Measurements from ENCODE around the gene EIF2S2.

EIF2S2 gene

GRCh38 chr20:34091637-34092200 is 20.3 kb downstream of the EIF2S2 start:
- DNase-seq (ENCODE audit: extremely low spot score, insufficient read length, low read depth) (no peak), FAIRE-seq (no peak)

- no peak for FAIRE-seq
- DNase-seq (ENCODE audit: extremely low spot score, insufficient read length, low read depth): no peak
Observed at GRCh38 chr20:34090645-34091044, 21.4 kb downstream of the EIF2S2 start.

GRCh38 chr20:34089655-34090345 is 22.2 kb downstream of the EIF2S2 start:
- no peak for FAIRE-seq

GRCh38 chr20:34089175-34089479 is 22.9 kb downstream of the EIF2S2 start:
- DNase-seq (ENCODE audit: extremely low spot score, insufficient read length, low read depth): no peak
- no peak for FAIRE-seq

More at GRCh38 chr20:34089655-34090345, 22.2 kb downstream of the EIF2S2 start:
- no peak for DNase-seq (ENCODE audit: extremely low spot score, insufficient read length, low read depth)

GRCh38 chr20:34088305-34089174 is 23.5 kb downstream of the EIF2S2 start:
- no peak for FAIRE-seq

GRCh38 chr20:34085544-34086040 is 26.5 kb downstream of the EIF2S2 start:
- DNase-seq (ENCODE audit: extremely low spot score, insufficient read length, low read depth): no peak
- no peak for FAIRE-seq

More at GRCh38 chr20:34088305-34089174, 23.5 kb downstream of the EIF2S2 start:
- DNase-seq (ENCODE audit: extremely low spot score, insufficient read length, low read depth): no peak

- DNase-seq (ENCODE audit: extremely low spot score, insufficient read length, low read depth) (no peak), FAIRE-seq (no peak)
Observed at GRCh38 chr20:34084227-34084923, 27.7 kb downstream of the EIF2S2 start.

- no peak for DNase-seq (ENCODE audit: extremely low spot score, insufficient read length, low read depth)
- no peak for FAIRE-seq
Observed at GRCh38 chr20:34083781-34084180, 28.3 kb downstream of the EIF2S2 start.

GRCh38 chr20:34083137-34083536 is 28.9 kb downstream of the EIF2S2 start:
- no peak for FAIRE-seq
- DNase-seq (ENCODE audit: extremely low spot score, insufficient read length, low read depth): no peak

GRCh38 chr20:34082232-34082887 is 29.7 kb downstream of the EIF2S2 start:
- no peak for DNase-seq (ENCODE audit: extremely low spot score, insufficient read length, low read depth)

GRCh38 chr20:34079818-34080217 is 32.2 kb downstream of the EIF2S2 start:
- FAIRE-seq: no peak

More at GRCh38 chr20:34082232-34082887, 29.7 kb downstream of the EIF2S2 start:
- FAIRE-seq: no peak

GRCh38 chr20:34078540-34078939 is 33.5 kb downstream of the EIF2S2 start:
- DNase-seq (ENCODE audit: extremely low spot score, insufficient read length, low read depth): no peak
- FAIRE-seq: no peak

More at GRCh38 chr20:34079818-34080217, 32.2 kb downstream of the EIF2S2 start:
- DNase-seq (ENCODE audit: extremely low spot score, insufficient read length, low read depth): no peak

GRCh38 chr20:34076952-34077351 is 35.1 kb downstream of the EIF2S2 start:
- FAIRE-seq: no peak
- no peak for DNase-seq (ENCODE audit: extremely low spot score, insufficient read length, low read depth)

- FAIRE-seq (no peak), DNase-seq (ENCODE audit: extremely low spot score, insufficient read length, low read depth) (no peak)
Observed at GRCh38 chr20:34075647-34076046, 36.4 kb downstream of the EIF2S2 start.

GRCh38 chr20:34074101-34074760 is 37.8 kb downstream of the EIF2S2 start:
- FAIRE-seq: no peak
- DNase-seq (ENCODE audit: extremely low spot score, insufficient read length, low read depth): no peak

- FAIRE-seq (no peak), DNase-seq (ENCODE audit: extremely low spot score, insufficient read length, low read depth) (no peak)
Observed at GRCh38 chr20:34072778-34073177, 39.3 kb downstream of the EIF2S2 start.

GRCh38 chr20:34072076-34072475 is 40.0 kb downstream of the EIF2S2 start:
- FAIRE-seq: no peak
- no peak for DNase-seq (ENCODE audit: extremely low spot score, insufficient read length, low read depth)

- no peak for DNase-seq (ENCODE audit: extremely low spot score, insufficient read length, low read depth)
- no peak for FAIRE-seq
Observed at GRCh38 chr20:34070859-34071258, 41.2 kb downstream of the EIF2S2 start.

GRCh38 chr20:34070079-34070439 is 42.0 kb downstream of the EIF2S2 start:
- FAIRE-seq (no peak), DNase-seq (ENCODE audit: extremely low spot score, insufficient read length, low read depth) (no peak)
